Lower leg skin (tissue), 3 donors: ENCODE data around the gene MSANTD1.

ENCODE experiments used
- POLR2A ChIP-seq, 2 donors: fragments of 450-650 bp; IDR thresholded peaks; one replicate each; pipeline ENCODE4 v1.6.1; 2016 to 2017; ENCODE audit warnings: antibody characterized with exemption in 2 of 2, mild to moderate bottlenecking in 1 of 2, moderate library complexity in 1 of 2
- TF ChIP-seq, protein P1 (sequence below), 3 donors: fragments of 450-650 bp; IDR thresholded peaks; one replicate each; pipeline ENCODE4 v1.5.1; 2016; ENCODE audit warnings: antibody characterized with exemption in 3 of 3, mild to moderate bottlenecking in 3 of 3, moderate library complexity in 2 of 3

DNA sequence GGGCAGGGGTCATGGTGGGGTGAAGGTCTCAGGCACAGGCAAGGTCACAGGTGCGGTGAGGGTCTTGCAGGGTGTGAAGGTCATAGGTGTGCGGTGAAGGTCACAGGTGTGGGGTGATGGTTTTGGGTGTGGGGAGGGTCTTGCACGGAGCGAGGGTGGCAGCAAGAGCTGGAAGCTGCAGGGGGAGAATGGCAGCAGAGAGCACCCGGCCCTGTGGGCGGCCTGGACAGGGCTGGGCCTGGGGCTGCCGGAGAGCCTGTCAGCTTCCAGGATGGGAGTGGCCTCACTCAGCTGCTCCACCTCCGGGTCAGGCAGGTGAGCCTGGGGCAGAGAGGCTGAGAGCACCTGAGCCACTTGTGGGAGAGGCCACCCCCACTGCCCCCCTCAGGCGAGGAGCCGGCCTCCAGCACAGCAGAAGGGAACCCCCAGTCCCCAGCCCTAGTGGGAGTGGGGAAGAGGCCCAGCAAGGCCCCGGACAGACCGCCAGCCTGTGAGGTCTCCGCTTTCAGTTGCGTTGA lies 1.5 kb downstream of the MSANTD1 start:
- no peak for TF ChIP-seq POLR2A (IDR thresholded peaks at IDR 0.05)
- TF ChIP-seq, protein P1, sequence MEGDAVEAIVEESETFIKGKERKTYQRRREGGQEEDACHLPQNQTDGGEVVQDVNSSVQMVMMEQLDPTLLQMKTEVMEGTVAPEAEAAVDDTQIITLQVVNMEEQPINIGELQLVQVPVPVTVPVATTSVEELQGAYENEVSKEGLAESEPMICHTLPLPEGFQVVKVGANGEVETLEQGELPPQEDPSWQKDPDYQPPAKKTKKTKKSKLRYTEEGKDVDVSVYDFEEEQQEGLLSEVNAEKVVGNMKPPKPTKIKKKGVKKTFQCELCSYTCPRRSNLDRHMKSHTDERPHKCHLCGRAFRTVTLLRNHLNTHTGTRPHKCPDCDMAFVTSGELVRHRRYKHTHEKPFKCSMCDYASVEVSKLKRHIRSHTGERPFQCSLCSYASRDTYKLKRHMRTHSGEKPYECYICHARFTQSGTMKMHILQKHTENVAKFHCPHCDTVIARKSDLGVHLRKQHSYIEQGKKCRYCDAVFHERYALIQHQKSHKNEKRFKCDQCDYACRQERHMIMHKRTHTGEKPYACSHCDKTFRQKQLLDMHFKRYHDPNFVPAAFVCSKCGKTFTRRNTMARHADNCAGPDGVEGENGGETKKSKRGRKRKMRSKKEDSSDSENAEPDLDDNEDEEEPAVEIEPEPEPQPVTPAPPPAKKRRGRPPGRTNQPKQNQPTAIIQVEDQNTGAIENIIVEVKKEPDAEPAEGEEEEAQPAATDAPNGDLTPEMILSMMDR (IDR thresholded peaks at IDR 0.05): no peak
